Measurements from ENCODE around the gene TAS2R19.

The TAS2R19 gene

DNA sequence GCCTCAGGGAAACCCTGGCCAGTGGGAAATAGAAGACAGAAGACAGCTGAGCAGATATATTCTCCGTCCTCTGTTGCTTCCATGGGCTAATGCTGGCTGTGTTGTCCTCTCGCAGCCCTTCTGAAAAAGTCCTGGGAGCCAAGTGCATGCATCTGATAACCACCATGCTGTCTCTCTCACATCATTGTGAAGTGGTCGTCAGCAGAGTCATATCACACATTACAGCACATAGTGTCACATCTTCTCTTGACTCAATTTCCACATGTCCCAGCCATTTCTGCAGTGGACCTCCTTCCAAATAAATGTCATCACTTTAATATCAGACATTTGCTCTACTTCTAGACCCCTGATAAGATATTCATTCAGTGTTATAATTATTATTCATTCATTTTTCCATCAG, 28.1 kb downstream of the TAS2R19 start:
- no peak for FAIRE-seq
- DNase-seq (ENCODE audit: low spot score): no peak

GRCh38 chr12:10989107-10989506, 33.3 kb downstream of the TAS2R19 start:
- no peak for FAIRE-seq

GRCh38 chr12:10986812-10987211, 35.6 kb downstream of the TAS2R19 start, which contains the start of gene TAS2R50:
Gene TAS2R50, minus strand, starts transcription at chr12:10986912. Its CDS starts 52 bp downstream, at chr12:10986860.
- no peak for FAIRE-seq
- DNase-seq (ENCODE audit: low spot score): no peak

More at GRCh38 chr12:10989107-10989506, 33.3 kb downstream of the TAS2R19 start:
- no peak for DNase-seq (ENCODE audit: low spot score)

GRCh38 chr12:10982244-10982643, 40.2 kb downstream of the TAS2R19 start:
- DNase-seq (ENCODE audit: low spot score) (no peak), FAIRE-seq (no peak)

DNA sequence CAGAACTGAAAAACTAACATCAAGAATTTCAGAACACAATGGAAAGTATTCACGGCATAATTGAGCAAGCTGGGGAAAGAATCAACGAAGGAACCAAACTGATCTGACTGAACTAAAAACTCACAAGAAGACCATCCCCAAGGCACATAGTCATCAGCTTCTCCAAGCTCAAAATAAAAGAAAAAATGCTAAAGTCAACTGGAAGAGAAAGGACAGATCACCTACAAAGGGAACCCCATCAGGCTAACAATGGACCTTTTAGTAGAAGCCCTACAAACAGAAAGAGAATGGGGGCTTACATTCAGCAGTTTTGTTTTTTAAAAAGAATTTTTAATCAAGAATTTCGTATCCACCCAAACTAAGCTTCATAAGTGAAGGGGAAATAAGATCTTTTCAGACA, 47.5 kb downstream of the TAS2R19 start:
- DNase-seq (ENCODE audit: low spot score) (no peak), FAIRE-seq (no peak)

Data from urothelium cell line (cell line).